ENCODE measurements around the gene LKAAEAR1.

DNA sequence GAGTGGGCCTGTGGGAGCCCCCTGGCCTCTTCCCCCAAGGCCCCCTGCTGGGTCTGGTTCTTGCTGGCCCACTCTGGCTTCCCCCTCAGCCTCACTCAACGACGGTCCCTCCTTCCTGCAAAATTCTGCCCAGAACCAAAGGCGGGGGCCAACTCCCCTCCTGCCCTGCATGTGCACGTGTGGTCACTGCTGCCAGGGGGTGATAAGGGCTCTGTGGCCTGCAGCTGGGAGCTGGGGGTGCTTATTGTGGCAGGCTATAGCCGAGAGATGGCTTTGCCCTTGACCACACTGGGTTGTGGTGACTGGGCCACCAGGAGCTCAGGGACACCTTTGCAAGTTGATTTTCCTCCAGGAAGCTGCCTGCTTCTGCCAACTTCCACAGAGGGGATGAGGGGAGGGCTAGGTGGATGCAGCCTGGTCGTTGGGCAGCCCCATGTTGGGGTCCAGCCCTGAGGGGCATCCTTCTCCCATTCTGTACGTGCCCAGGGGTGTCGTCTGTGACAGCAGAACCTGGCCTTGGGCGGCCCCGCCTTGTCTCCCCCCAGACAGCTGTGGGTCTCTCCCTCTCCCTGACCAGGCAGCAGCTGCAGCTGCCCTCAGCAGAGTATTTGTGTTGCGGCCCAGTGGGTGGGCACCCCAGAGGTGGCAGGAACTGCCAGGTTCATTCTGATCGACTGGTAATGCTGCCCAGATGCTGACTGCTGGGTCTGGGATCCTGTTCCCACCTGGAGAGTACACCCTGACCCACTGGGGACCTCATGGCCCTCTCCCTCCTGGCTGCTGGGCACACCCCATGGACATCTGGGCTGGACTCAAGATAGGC, 15.6 kb downstream of the LKAAEAR1 start:
- TF ChIP-seq POLR2AphosphoS5 (IDR thresholded peaks at IDR 0.05; ENCODE audit: low read depth, low read length) (no peak), TAF1 (IDR thresholded peaks at IDR 0.05; ENCODE audit: borderline replicate concordance, insufficient read depth, low read length) (no peak), SIN3A (IDR thresholded peaks at IDR 0.05; ENCODE audit: borderline replicate concordance, insufficient read depth, low read length) (no peak), FOXP2 (optimal IDR thresholded peaks at IDR 0.05; ENCODE audit: borderline replicate concordance, extremely low read depth, extremely low read length, insufficient read depth) (no peak)
- TF ChIP-seq, protein P1, sequence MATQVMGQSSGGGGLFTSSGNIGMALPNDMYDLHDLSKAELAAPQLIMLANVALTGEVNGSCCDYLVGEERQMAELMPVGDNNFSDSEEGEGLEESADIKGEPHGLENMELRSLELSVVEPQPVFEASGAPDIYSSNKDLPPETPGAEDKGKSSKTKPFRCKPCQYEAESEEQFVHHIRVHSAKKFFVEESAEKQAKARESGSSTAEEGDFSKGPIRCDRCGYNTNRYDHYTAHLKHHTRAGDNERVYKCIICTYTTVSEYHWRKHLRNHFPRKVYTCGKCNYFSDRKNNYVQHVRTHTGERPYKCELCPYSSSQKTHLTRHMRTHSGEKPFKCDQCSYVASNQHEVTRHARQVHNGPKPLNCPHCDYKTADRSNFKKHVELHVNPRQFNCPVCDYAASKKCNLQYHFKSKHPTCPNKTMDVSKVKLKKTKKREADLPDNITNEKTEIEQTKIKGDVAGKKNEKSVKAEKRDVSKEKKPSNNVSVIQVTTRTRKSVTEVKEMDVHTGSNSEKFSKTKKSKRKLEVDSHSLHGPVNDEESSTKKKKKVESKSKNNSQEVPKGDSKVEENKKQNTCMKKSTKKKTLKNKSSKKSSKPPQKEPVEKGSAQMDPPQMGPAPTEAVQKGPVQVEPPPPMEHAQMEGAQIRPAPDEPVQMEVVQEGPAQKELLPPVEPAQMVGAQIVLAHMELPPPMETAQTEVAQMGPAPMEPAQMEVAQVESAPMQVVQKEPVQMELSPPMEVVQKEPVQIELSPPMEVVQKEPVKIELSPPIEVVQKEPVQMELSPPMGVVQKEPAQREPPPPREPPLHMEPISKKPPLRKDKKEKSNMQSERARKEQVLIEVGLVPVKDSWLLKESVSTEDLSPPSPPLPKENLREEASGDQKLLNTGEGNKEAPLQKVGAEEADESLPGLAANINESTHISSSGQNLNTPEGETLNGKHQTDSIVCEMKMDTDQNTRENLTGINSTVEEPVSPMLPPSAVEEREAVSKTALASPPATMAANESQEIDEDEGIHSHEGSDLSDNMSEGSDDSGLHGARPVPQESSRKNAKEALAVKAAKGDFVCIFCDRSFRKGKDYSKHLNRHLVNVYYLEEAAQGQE (IDR thresholded peaks at IDR 0.05; ENCODE audit: insufficient read depth in 1 of 2, low read depth in 2 of 2, low read length in 2 of 2): no peak

Measured in PFSK-1 (cell line).